H7 (cell line): ENCODE data around the gene ARL6IP4. TPM values are rescaled to one million over a fixed set of nuclear protein-coding genes. Genes with fewer than 3 reads are reported as not detected.

Experiments used
- DNase-seq: peaks from one replicate; pipeline ENCODE4 v3.0.0; 2012
- H3K27me3 ChIP-seq: 2 replicates; pipeline ENCODE4 v1.6.0; 2011; ENCODE audit warnings: mild to moderate bottlenecking, low read length; ENCODE audit not compliant: control insufficient read depth, insufficient read depth
- H3K36me3 ChIP-seq: replicated peaks from 2 replicates; pipeline ENCODE4 v1.5.1; 2011; ENCODE audit warnings: low read length; ENCODE audit not compliant: control insufficient read depth, insufficient read depth
- H3K4me3 ChIP-seq: 2 replicates; pipeline ENCODE4 v1.5.1; 2011; ENCODE audit warnings: low read depth, mild to moderate bottlenecking, control low read depth, low read length, moderate library complexity; ENCODE audit not compliant: insufficient read depth
- total RNA-seq: library from RNA; depleted of rRNA; stranded (reverse); fragments of >200 nt; shearing (Covaris generic); gene quantifications from 2 replicates; pipeline ENCODE4 v1.2.3, GENCODE V29; 2014; rRNA removed

Gene ARL6IP4
- total RNA-seq, 1 experiment from 2014 or later, result 220 TPM

DNA sequence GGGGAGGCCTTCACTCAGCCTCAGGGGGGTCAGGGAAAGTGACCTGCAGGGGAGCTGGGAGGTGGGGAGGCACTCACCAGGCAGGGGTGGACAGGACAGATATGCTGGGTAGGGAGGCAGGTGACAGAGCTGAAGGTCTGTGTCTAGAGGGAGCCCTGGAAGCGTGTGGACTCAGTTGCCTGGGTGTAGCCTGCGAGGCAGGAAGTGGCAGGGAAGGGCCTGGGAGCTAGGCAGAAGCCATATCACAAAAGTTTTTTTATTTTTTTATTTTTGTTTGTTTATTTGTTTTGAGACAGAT is 39.3 kb downstream of the ARL6IP4 start:
- Histone ChIP-seq H3K27me3 (no peaks in the 10 kb centered on the region), H3K36me3 (no peaks in the 10 kb centered on the region), H3K4me3 (no peak overlapping the region)
- no peak for DNase-seq

GRCh38 chr12:123021688-123022604 is 41.5 kb downstream of the ARL6IP4 start:
- Histone ChIP-seq H3K4me3 (no peak overlapping the region), H3K27me3 (no peaks in the 10 kb centered on the region)
- no peak for DNase-seq

GRCh38 chr12:123022846-123023245 is 42.4 kb downstream of the ARL6IP4 start:
- no peaks in the 10 kb centered on the region for H3K36me3 ChIP-seq
- H3K4me3 ChIP-seq, result no peak overlapping the region
- DNase-seq, result no peak
- no peaks in the 10 kb centered on the region for H3K27me3 ChIP-seq

More at GRCh38 chr12:123021688-123022604, 41.5 kb downstream of the ARL6IP4 start:
- no peaks in the 10 kb centered on the region for H3K36me3 ChIP-seq

- no peak overlapping the region for H3K4me3 ChIP-seq
- DNase-seq, result no peak
- H3K36me3 ChIP-seq, result no peaks in the 10 kb centered on the region
- no peaks in the 10 kb centered on the region for H3K27me3 ChIP-seq
Observed at GRCh38 chr12:123024819-123025391, 44.4 kb downstream of the ARL6IP4 start.

DNA sequence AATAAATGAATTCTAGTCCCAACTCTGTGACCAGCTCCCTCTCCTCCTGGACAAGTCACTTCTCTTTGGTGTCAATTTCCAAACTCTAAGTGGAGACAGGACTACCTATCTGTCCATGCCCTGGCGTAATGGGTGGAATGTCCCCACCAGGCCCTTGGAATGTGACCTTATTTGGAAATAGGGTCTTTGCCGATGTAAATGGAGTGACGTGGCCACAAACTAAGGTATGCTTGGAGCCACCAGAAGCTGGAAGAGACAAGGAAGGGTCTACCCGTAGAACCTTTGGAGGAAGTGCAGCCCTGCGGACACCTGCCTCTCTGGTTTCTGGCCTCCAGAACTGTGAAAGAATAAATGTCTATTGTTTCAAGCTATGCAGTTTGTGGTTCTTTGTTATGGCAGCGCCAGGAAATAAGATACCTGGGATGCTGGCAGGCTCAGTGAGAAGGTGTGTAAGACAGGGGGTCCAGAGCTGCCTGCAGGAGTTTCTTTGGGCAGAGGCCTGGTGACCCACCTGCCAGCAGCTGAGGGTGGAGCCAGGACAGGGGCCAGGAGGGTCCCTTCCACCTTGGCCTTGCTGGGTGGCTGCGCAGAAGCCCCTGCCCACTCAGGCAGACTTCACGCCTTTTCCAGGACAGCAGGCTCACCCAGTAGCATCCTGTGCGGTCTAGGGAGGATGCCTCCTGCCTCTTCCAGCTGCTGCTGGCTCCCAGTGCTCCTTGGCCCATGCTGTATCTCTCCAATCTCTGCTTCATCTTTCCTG is 45.8 kb downstream of the ARL6IP4 start:
- DNase-seq, result no peak
- Histone ChIP-seq H3K36me3 (no peaks in the 10 kb centered on the region), H3K27me3 (no peaks in the 10 kb centered on the region), H3K4me3 (no peak overlapping the region)

- no peaks in the 10 kb centered on the region for H3K27me3 ChIP-seq
- no peak overlapping the region for H3K4me3 ChIP-seq
- DNase-seq, result peak; percentile 78
- no peaks in the 10 kb centered on the region for H3K36me3 ChIP-seq
Observed at GRCh38 chr12:123027726-123028445, 47.4 kb downstream of the ARL6IP4 start.

GRCh38 chr12:123028475-123028874 is 48.0 kb downstream of the ARL6IP4 start:
- Histone ChIP-seq H3K27me3 (no peaks in the 10 kb centered on the region), H3K36me3 (no peaks in the 10 kb centered on the region), H3K4me3 (no peak overlapping the region)
- no peak for DNase-seq

GRCh38 chr12:123029550-123029949 is 49.1 kb downstream of the ARL6IP4 start:
- no peak overlapping the region for H3K4me3 ChIP-seq
- H3K36me3 ChIP-seq, result no peaks in the 10 kb centered on the region
- H3K27me3 ChIP-seq, result no peaks in the 10 kb centered on the region
- DNase-seq, result no peak

DNA sequence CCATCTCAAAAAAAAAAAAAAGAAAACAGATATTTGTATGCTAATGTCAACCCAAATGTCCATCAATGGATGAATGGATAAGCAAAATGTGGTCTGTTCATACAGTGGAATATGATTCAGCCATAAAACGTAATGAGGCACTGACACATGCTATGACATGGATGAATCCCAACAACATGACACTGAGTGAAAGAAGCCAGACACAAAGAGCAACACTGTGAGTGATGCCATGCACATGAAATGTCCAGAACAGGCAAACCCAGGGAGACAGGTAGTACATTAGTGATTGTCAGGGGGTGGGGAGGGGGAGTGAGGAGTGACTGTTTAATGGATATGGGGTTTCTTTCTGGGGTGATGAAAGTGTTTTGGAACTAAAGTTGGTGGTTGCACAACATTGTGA is 50.2 kb downstream of the ARL6IP4 start:
- DNase-seq, result no peak
- no peak overlapping the region for H3K4me3 ChIP-seq
- no peaks in the 10 kb centered on the region for H3K27me3 ChIP-seq
- H3K36me3 ChIP-seq, result no peaks in the 10 kb centered on the region

- Histone ChIP-seq H3K27me3 (no peaks in the 10 kb centered on the region), H3K4me3 (no peak overlapping the region), H3K36me3 (no peaks in the 10 kb centered on the region)
- no peak for DNase-seq
Observed at GRCh38 chr12:123031171-123031845, 50.8 kb downstream of the ARL6IP4 start.

Other genes with a start within 250 kb of the ARL6IP4 start
- gene HCAR1, start 249.8 kb upstream of the ARL6IP4 start, total RNA-seq, result 0.04 TPM in 1 of 2 replicates, not detected in the other
- 55.0 and 61.7 TPM in 2 replicates for gene DENR, start 227.9 kb upstream of the ARL6IP4 start, total RNA-seq
- 0.62 and 0.63 TPM in 2 replicates for gene CCDC62, start 206.1 kb upstream of the ARL6IP4 start, total RNA-seq
- gene HIP1R, start 145.2 kb upstream of the ARL6IP4 start, total RNA-seq, result 33.6 and 35.6 TPM in 2 replicates
- gene VPS37B, start 84.6 kb upstream of the ARL6IP4 start, total RNA-seq, result 14.7 and 20.9 TPM in 2 replicates
- 1.7 and 3.0 TPM in 2 replicates for gene ABCB9, start 14.2 kb upstream of the ARL6IP4 start, total RNA-seq
- 17.8 and 23.4 TPM in 2 replicates for gene OGFOD2, start 5.4 kb upstream of the ARL6IP4 start, total RNA-seq
- gene PITPNM2, start 170.4 kb downstream of the ARL6IP4 start, total RNA-seq, result 3.5 and 3.7 TPM in 2 replicates